Activated CD8-positive, alpha-beta memory T cell treated with anti-CD3 and anti-CD28 coated beads, Interleukin-2, amount 50 U/mL, for 24 hours (primary cell): Measurements from ENCODE around the gene NINJ2.

Experiments
- DNase-seq: peaks from one replicate; pipeline ENCODE4 v3.0.0-alpha.2; 2020; ENCODE audit errors: extremely low read depth

The NINJ2 gene

GRCh38 chr12:531951-532585 is 131.2 kb downstream of the NINJ2 start:
- no peak for DNase-seq

- DNase-seq, result no peak
These were observed 132.4 kb downstream of the NINJ2 start for GRCh38 chr12:530821-531220.

- DNase-seq, result no peak
These were observed 132.9 kb downstream of the NINJ2 start for GRCh38 chr12:530308-530707.

- DNase-seq, result no peak
These were observed 135.5 kb downstream of the NINJ2 start for GRCh38 chr12:527729-528128.

GRCh38 chr12:527241-527640 is 136.0 kb downstream of the NINJ2 start:
- DNase-seq, result no peak

- DNase-seq, result no peak
These were observed 137.2 kb downstream of the NINJ2 start for GRCh38 chr12:526089-526488.

- no peak for DNase-seq
These were observed 138.9 kb downstream of the NINJ2 start for GRCh38 chr12:524167-524951.

- DNase-seq, result no peak
These were observed 140.4 kb downstream of the NINJ2 start for GRCh38 chr12:522692-523378.

- no peak for DNase-seq
These were observed 143.1 kb downstream of the NINJ2 start for GRCh38 chr12:520119-520518.

GRCh38 chr12:517538-517937 is 145.7 kb downstream of the NINJ2 start:
- DNase-seq, result no peak
